Measurements from ENCODE around the gene C1orf35. TPM values are rescaled to one million over a fixed set of nuclear protein-coding genes. Genes with fewer than 3 reads are reported as not detected.

The C1orf35 gene
- total RNA-seq, 1 experiment from 2014 or later: 31.0 TPM

GRCh38 chr1:228139931-228140723, 37.0 kb upstream of the C1orf35 start, which contains the start of gene GUK1:
TSS of gene GUK1 (plus strand) at chr1:228140279. CDS start at chr1:228140303, 24 bp downstream.
- H2BK120ac ChIP-seq (ENCODE audit: low read depth, low read length, poor library complexity, severe bottlenecking): no peak within 1 kb of the TSS
- H2BK15ac ChIP-seq (ENCODE audit: low read depth, low read length): 0 out of 2 replicates have a peak within 1 kb of the TSS, but pooled peaks have one; percentile 10
- no peak within 1 kb of the TSS for H4K91ac ChIP-seq (ENCODE audit: insufficient read length, low read depth, low read length)
- no peak within 1 kb of the TSS for H3T11ph ChIP-seq (ENCODE audit: low read length)
- H2BK12ac ChIP-seq (ENCODE audit: insufficient read length, low read depth, low read length): no peak within 1 kb of the TSS
- Mint-ChIP-seq H3K27ac (peak within 1 kb of the TSS; percentile 90 to 96 (median 93); a peak in 6 of 7 replicates), H3K27me3 (ENCODE audit: low read depth) (peaks cover 39% of the 10 kb centered on the region), H3K9me3 (no peaks in the 10 kb centered on the region), H3K36me3 (ENCODE audit: insufficient read depth in 1 of 3, low read depth in 3 of 3) (no peaks in the 10 kb centered on the region; a peak in 1 of 7 replicates), H3K4me3 (peak within 1 kb of the TSS; percentile 81 to 91), H3K4me1 (peaks cover 4 to 15% of the 10 kb centered on the region in 2 experiments)
- peaks cover 2% of the 10 kb centered on the region for H4K20me1 ChIP-seq (ENCODE audit: control insufficient read depth, insufficient read depth, insufficient read length)
- H3K4me1 ChIP-seq (ENCODE audit: insufficient read depth, low read length): no peaks in the 10 kb centered on the region
- H2AFZ ChIP-seq (ENCODE audit: low read length): peak within 1 kb of the TSS; percentile 50
- H2AK5ac ChIP-seq (ENCODE audit: insufficient read length, low read length): no peak within 1 kb of the TSS
- H3K14ac ChIP-seq (ENCODE audit: insufficient read depth, low read length): peak within 1 kb of the TSS; percentile 91
- no peak within 1 kb of the TSS for H4K5ac ChIP-seq (ENCODE audit: insufficient read length, low read depth, low read length)
- no peak within 1 kb of the TSS for H2BK5ac ChIP-seq (ENCODE audit: insufficient read length, low read length)
- no peaks in the 10 kb centered on the region for H3K9me3 ChIP-seq (ENCODE audit: control insufficient read depth, low read depth, low read length)
- TF ChIP-seq CTCF (conservative IDR thresholded peaks at IDR 0.05): peak; percentile 28; the same call in 1 of the 3 replicates
- H3K23me2 ChIP-seq (ENCODE audit: insufficient read length, low read depth, low read length, poor library complexity, severe bottlenecking): peaks cover 11% of the 10 kb centered on the region
- H2BK20ac ChIP-seq (ENCODE audit: low read depth, low read length, poor library complexity, severe bottlenecking): no peak within 1 kb of the TSS
- no peak within 1 kb of the TSS for H3K23ac ChIP-seq (ENCODE audit: insufficient read length, low read depth, low read length)
- H3K27ac ChIP-seq (ENCODE audit: insufficient read length, low read depth, low read length): no peak within 1 kb of the TSS
- H3K18ac ChIP-seq (ENCODE audit: insufficient read length, low read depth, low read length): peak within 1 kb of the TSS; percentile 74
- H3K4ac ChIP-seq (ENCODE audit: low read depth, low read length): no peak within 1 kb of the TSS; the same call in 1 of the 2 replicates
- peak within 1 kb of the TSS; percentile 85 for H3K4me2 ChIP-seq (ENCODE audit: insufficient read depth, insufficient read length, low read length)
- DNase-seq: peak; percentile 100
- H4K8ac ChIP-seq (replicated peaks; ENCODE audit: insufficient read length, low read depth, low read length): no peak within 1 kb of the TSS
- WGBS (ENCODE audit: extremely low coverage, insufficient read length, low lambda C conversion rate): no CpG with 5 or more reads among the region's 95 CpGs
- H3K27me3 ChIP-seq (ENCODE audit: insufficient read depth, low read length): peaks cover 2% of the 10 kb centered on the region; the same call in 1 of the 2 replicates
- peak within 1 kb of the TSS; percentile 85 for H3K9ac ChIP-seq (ENCODE audit: extremely low read depth, insufficient read length, low read length)
- peaks cover 8% of the 10 kb centered on the region for H3K79me1 ChIP-seq (ENCODE audit: insufficient read depth, low read depth, low read length, poor library complexity, severe bottlenecking)
- no peak within 1 kb of the TSS for H3K56ac ChIP-seq (ENCODE audit: insufficient read length, low read depth, low read length)
- peaks cover 15% of the 10 kb centered on the region; the same call in 1 of the 2 replicates for H3K79me2 ChIP-seq (ENCODE audit: insufficient read depth, low read length)
